ENCODE data around the gene PRKCSH.
A peak's percentile ranks its signal among the peaks of the same experiment; 100 is the strongest.

PRKCSH gene

DNA sequence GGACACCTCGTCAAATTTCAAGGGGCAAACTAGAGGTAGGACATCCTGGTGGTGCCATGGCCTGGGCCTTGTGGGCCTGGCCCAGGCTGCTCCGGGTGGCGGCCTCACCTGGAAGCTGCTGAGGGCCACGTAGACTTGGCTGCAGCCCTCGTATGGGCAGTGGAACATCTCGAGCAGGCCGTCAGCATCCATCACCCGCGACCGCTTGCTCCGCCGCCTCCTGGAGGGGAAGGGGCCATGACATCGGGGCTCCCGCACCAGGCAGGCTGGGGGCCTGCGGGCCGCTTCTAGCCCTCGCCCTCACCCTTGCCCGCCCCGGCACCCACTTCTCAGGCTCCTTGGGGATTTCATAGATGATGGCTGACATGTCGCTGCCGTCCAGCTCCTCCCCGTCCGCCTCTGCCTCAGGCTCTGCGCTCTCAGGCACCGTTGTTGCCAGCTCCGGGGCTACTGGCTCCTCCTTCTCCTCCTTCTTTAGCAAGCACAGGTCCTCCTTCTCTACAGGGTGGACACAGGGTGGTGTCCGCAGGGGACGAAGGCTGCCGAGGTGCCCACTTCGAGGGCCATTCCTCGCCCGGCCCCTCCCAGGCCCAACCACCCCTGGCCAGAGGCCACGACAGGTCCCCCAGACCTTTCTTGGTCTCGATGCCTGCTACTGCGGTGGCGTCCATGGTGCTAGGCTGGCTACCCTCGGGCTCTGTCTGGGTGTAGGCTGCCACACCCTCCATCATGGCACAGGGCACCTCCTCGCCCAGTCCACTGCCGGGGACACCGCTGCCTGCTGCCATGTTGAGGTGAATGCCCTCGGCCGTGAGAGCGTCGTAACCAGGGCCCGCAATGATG is 51.4 kb downstream of the PRKCSH start:
- H3K4me3 ChIP-seq (ENCODE audit: low read length) = no peak overlapping the region
- DNase-seq (ENCODE audit: low read depth, low spot score) = no peak

DNA sequence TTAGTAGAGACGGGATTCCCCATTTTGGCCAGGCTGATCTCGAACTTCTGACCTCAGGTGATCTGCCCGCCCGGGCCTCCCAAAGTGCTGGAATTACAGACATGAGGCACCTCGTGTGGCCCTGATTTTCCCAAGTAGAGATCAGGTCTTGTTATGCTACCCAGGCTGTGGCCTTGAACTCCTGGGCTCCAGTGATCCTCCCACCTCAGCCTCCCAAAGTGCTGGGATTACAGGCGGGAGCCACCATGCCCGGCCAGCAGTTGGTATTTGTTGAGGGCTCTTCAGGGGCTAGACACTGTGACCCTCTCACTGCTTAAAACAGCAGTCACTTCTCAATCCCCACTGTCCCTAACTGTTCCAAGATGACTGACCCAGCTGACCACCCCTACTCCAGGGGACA is 53.9 kb downstream of the PRKCSH start:
- DNase-seq (ENCODE audit: low read depth, low spot score) = no peak
- no peak overlapping the region for H3K4me3 ChIP-seq (ENCODE audit: low read length)

DNA sequence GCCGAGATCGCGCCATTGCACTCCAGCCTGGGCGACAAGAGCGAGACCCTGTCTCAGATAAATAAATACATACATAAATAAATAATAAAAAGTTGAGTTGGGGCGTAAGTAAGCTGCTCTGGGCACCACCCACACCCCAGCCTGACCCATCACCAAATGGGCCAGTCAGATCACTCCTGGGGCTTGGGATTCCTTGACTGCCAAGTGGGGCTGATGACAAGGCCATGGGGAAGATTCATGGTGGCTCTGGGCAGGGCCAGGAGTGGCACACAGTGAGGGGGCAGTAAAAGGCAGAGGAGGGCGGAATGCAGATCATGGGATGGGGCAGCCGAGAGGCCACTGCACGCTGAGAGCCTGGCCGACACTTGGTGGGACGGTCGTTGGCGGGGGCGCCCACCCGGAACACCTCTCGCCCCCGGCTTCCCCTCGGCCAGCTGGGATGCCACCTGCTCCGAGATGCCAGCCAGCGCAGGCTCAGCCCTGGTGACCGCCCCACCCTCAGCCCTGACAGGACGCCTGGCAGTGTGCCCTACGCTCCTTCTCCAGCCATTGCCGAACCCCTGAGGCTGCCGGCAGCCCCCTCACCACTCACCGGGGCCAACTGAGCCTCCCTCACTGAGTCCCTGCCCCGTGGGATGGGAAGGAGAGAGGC is 59.3 kb downstream of the PRKCSH start:
- no peak for DNase-seq (ENCODE audit: low read depth, low spot score)
- no peak overlapping the region for H3K4me3 ChIP-seq (ENCODE audit: low read length)

DNA sequence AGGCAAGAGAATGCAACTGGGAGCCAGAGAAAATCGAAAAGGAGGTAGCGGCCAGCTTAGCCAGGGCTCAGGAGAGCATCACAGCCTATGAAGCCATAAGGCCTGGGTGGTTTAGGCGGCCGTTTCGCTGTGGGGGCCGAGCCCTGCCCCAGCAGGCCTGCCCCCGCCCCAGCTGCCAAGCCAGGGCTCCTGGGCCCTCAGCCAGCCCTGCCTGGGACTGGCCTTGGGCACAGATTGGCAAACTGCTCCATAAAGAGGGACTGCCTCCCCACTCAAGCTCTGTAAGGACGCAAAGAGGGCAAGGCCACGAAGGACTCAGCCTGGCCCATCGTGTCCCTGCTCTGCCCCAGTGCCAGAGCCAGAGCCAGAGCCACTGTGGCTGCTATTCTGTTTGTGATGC is 60.0 kb downstream of the PRKCSH start:
- no peak overlapping the region for H3K4me3 ChIP-seq (ENCODE audit: low read length)
- no peak for DNase-seq (ENCODE audit: low read depth, low spot score)

DNA sequence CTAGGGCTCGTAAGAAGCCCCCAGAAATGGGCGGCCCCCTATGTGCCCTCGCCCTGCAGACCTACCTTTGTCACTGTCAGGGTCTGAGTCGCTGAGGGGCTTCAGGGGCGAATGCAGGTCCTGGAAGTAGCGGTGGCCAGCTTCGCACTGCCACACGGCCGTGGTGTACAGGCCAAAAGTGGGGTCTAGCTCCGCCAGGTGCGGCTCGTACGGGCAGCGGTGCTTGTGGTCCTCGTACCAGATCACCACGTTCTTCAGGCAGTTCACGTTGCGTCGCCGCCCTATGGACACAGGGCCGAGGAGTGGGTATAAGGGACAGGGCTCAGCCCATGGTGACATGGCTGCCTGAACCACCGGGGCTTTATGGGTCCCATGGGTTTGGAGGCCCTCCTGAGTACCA is 60.5 kb downstream of the PRKCSH start:
- no peak overlapping the region for H3K4me3 ChIP-seq (ENCODE audit: low read length)
- DNase-seq (ENCODE audit: low read depth, low spot score) = no peak

DNA sequence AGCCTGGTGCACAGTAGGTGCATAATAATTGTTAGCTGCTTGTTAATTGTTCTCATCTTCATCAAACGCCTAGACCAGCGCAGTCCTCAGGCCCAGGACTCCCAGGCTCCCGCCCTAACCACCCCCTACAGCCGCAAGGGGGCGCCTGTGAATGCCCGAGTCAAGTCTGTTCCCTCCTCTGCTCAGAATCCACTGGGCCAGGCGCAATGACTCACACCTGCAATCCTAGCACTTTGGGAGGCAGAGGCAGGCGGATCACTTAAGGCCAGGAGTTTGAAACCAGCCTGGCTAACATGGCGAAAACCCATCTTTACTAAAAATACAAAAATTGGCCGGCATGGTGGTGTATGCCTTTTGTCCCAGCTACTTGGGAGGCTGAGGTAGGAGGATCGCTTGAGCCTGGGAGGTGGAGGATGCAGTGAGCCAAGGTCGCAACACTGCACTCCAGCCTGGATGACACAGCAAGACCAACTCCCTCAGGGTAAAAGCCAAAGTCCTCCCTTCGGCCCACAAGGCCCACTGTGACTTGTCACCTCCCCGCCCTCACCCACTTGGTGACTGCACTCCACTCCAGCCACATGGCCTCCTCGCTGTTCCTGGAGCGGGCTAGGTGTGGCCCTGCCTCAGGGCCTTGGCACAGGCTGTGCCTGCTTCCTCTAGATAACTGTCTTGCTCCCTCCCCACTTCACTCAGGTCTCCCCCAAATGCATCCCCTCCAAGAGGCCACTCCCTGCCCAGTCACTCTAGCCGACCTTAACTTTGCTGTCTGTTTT is 61.1 kb downstream of the PRKCSH start:
- no peak overlapping the region for H3K4me3 ChIP-seq (ENCODE audit: low read length)
- DNase-seq (ENCODE audit: low read depth, low spot score) = peak; percentile 42

DNA sequence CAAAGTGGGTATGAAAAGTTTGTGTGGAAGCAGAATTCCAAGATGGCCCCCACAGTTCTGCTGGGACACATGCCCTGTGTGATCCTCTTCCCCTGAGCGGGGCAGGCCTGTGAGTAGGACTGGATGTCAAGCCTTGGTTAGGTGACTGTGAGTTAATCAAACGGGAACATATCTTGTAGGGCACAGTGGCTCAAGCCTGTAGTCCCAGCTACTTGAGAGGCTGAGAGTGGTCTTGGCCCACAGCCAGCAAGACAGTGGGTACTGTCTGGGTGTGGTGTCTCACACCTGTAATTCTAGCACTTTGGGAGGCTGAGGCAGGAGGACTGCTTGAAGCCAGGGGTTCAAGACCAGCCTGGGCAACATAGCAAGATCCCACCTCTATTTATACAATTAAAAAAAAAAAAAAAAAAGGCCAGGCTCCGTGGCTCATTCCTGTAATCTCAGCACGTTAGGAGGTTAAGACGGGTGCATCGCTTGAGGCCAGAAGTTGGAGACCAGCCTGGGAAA is 63.8 kb downstream of the PRKCSH start:
- no peak for DNase-seq (ENCODE audit: low read depth, low spot score)
- no peak overlapping the region for H3K4me3 ChIP-seq (ENCODE audit: low read length)

DNA sequence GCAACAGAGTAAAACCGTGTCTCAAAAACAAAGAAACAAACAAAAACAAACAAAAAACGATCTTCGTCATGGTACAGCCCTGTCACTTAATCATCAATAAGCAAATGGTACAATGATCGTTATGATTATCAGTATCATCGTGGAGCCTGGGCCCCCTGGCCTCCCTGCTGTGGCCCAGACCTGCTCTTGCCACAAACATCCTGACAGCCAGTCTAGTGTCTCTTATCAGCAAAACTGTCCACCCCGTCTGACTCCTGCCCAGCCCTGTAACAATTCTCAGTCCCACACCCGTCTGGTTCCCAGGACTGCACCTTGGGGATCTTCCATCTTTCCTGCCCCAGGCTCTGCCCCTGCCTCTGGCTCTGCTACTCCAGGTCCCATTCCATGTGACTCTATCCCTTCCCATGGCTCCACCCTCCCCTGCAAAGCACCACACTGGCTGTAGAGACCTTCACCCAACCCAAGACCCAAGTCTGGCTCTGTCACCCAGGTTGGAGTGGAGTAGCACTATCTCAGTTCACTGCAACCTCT is 64.5 kb downstream of the PRKCSH start:
- DNase-seq (ENCODE audit: low read depth, low spot score) = no peak
- H3K4me3 ChIP-seq (ENCODE audit: low read length) = no peak overlapping the region

Data from Jurkat, Clone E6-1 (cell line).